Neural progenitor cell (in vitro differentiated cells): ENCODE data around the gene OR6C6. TPM values are rescaled to one million over a fixed set of nuclear protein-coding genes. Genes with fewer than 3 reads are reported as not detected.

Experiments
- DNase-seq: peaks from one replicate; pipeline ENCODE4 v3.0.0-alpha.2; 2016; ENCODE audit warnings: low spot score
- H2AFZ ChIP-seq: fragments of 200-600 bp; sonication (generic); replicated peaks from 2 replicates; pipeline ENCODE4 v1.6.1; 2016; ENCODE audit warnings: antibody characterized with exemption
- H3F3A ChIP-seq: fragments of 200-600 bp; sonication (generic); 2 replicates; pipeline ENCODE4 v1.6.1; 2016; ENCODE audit warnings: antibody characterized with exemption, low read depth
- H3K27ac ChIP-seq: fragments of 200-600 bp; sonication (generic); 2 replicates; pipeline ENCODE4 v1.5.1; 2016; ENCODE audit warnings: mild to moderate bottlenecking
- H3K27me3 ChIP-seq: fragments of 200-600 bp; sonication (generic); 2 replicates; pipeline ENCODE4 v1.6.1; 2016; ENCODE audit warnings: mild to moderate bottlenecking, moderate library complexity
- H3K36me3 ChIP-seq: fragments of 200-600 bp; sonication (generic); 2 replicates; pipeline ENCODE4 v1.5.1; 2016
- H3K4me1 ChIP-seq: fragments of 200-600 bp; sonication (generic); 2 replicates; pipeline ENCODE4 v1.6.1; 2016; ENCODE audit warnings: mixed run types
- H3K4me2 ChIP-seq: fragments of 200-600 bp; sonication (generic); 2 replicates; pipeline ENCODE4 v1.6.1; 2016
- H3K4me3 ChIP-seq: fragments of 200-600 bp; sonication (generic); 2 replicates; pipeline ENCODE4 v1.5.1; 2016
- H3K79me2 ChIP-seq: fragments of 200-600 bp; sonication (generic); 2 replicates; pipeline ENCODE4 v1.6.1; 2016; ENCODE audit warnings: low read depth
- H3K9ac ChIP-seq: fragments of 200-600 bp; sonication (generic); 2 replicates; pipeline ENCODE4 v1.6.1; 2016
- H3K9me3 ChIP-seq: fragments of 200-600 bp; sonication (generic); 2 replicates; pipeline ENCODE4 v1.5.1; 2016; ENCODE audit warnings: low read depth
- H4K20me1 ChIP-seq: fragments of 200-600 bp; sonication (generic); 2 replicates; pipeline ENCODE4 v1.6.1; 2016; ENCODE audit warnings: low read depth
- H3K27ac Mint-ChIP-seq: 3 replicates; pipeline ENCODE4 v1.8.0; 2021; ENCODE audit warnings: mixed read lengths
- H3K27me3 Mint-ChIP-seq: 2 replicates; pipeline ENCODE4 v1.8.0; 2022; ENCODE audit warnings: low read depth, mild to moderate bottlenecking, inconsistent platforms, moderate library complexity, mixed read lengths; ENCODE audit not compliant: insufficient read depth
- H3K36me3 Mint-ChIP-seq: 3 replicates; pipeline ENCODE4 v1.8.0; 2021; ENCODE audit warnings: mixed read lengths
- H3K4me1 Mint-ChIP-seq: 3 replicates; pipeline ENCODE4 v1.8.0; 2021; ENCODE audit warnings: mixed read lengths
- H3K4me3 Mint-ChIP-seq: 3 replicates; pipeline ENCODE4 v1.8.0; 2021; ENCODE audit warnings: mild to moderate bottlenecking, moderate library complexity, mixed read lengths
- H3K9me3 Mint-ChIP-seq: 3 replicates; pipeline ENCODE4 v1.8.0; 2020; ENCODE audit warnings: mixed read lengths
- CTCF ChIP-seq: fragments of 200-600 bp; sonication (generic); IDR thresholded peaks from 2 replicates; pipeline ENCODE4 v1.5.1; 2017; ENCODE audit warnings: antibody characterized with exemption, mild to moderate bottlenecking
- EZH2 ChIP-seq: fragments of 200-600 bp; sonication (generic); IDR thresholded peaks from 2 replicates; pipeline ENCODE4 v1.6.1; 2017; ENCODE audit warnings: antibody characterized with exemption, mild to moderate bottlenecking, moderate library complexity
- EZH2phosphoT487 ChIP-seq: fragments of 200-600 bp; sonication (generic); IDR thresholded peaks from 2 replicates; pipeline ENCODE4 v1.6.1; 2017; ENCODE audit warnings: antibody characterized with exemption
- total RNA-seq: library from RNA; depleted of rRNA; stranded (reverse); fragments of >200 nt; gene quantifications from 2 replicates; pipeline ENCODE4 v1.2.3, GENCODE V29; 2015; ENCODE audit warnings: low replicate concordance

The OR6C6 gene
- total RNA-seq, 1 donor from 2014 or later = not detected

GRCh38 chr12:55314043-55314442 lies 17.7 kb upstream of the OR6C6 start, which contains the start of gene OR6C1:
Gene OR6C1 (plus strand): TSS chr12:55314343. CDS start chr12:55320600, 6,257 bp downstream.
- no peaks in the 10 kb centered on the region for H4K20me1 ChIP-seq
- no peak for DNase-seq
- no peaks in the 10 kb centered on the region for H3F3A ChIP-seq
- TF ChIP-seq EZH2 (no peak), EZH2phosphoT487 (no peak), CTCF (no peak)
- no peaks in the 10 kb centered on the region for H3K27me3 ChIP-seq
- H3K4me3 Mint-ChIP-seq = no peak within 1 kb of the TSS
- no peak within 1 kb of the TSS for H3K27ac Mint-ChIP-seq
- no peak within 1 kb of the TSS for H3K4me2 ChIP-seq
- H3K36me3 ChIP-seq = no peaks in the 10 kb centered on the region
- no peaks in the 10 kb centered on the region for H3K4me1 Mint-ChIP-seq
- no peaks in the 10 kb centered on the region for H3K4me1 ChIP-seq
- no peaks in the 10 kb centered on the region for H3K9me3 ChIP-seq
- H3K27ac ChIP-seq = no peak within 1 kb of the TSS
- H3K4me3 ChIP-seq = no peak within 1 kb of the TSS
- H3K9me3 Mint-ChIP-seq = no peaks in the 10 kb centered on the region
- H3K36me3 Mint-ChIP-seq = no peaks in the 10 kb centered on the region
- no peaks in the 10 kb centered on the region for H3K27me3 Mint-ChIP-seq
- H2AFZ ChIP-seq = no peak within 1 kb of the TSS
- no peak within 1 kb of the TSS for H3K9ac ChIP-seq
- no peaks in the 10 kb centered on the region for H3K79me2 ChIP-seq

- Histone ChIP-seq H2AFZ (no peak overlapping the region), H3K4me2 (no peak overlapping the region), H3K9me3 (no peaks in the 10 kb centered on the region), H3K79me2 (no peaks in the 10 kb centered on the region), H3K27me3 (no peaks in the 10 kb centered on the region), H3F3A (no peaks in the 10 kb centered on the region), H3K4me1 (no peaks in the 10 kb centered on the region), H3K4me3 (no peak overlapping the region), H3K36me3 (no peaks in the 10 kb centered on the region), H3K9ac (no peak overlapping the region), H4K20me1 (no peaks in the 10 kb centered on the region), H3K27ac (no peak overlapping the region)
- H3K36me3 Mint-ChIP-seq = no peaks in the 10 kb centered on the region
- H3K27me3 Mint-ChIP-seq = no peaks in the 10 kb centered on the region
- H3K4me3 Mint-ChIP-seq = no peak overlapping the region
- no peak overlapping the region for H3K27ac Mint-ChIP-seq
- no peak for DNase-seq
- TF ChIP-seq EZH2 = no peak
- no peak for TF ChIP-seq CTCF
- no peak for TF ChIP-seq EZH2phosphoT487
- no peaks in the 10 kb centered on the region for H3K9me3 Mint-ChIP-seq
- no peaks in the 10 kb centered on the region for H3K4me1 Mint-ChIP-seq
Measured at GRCh38 chr12:55289999-55290398, 6.4 kb downstream of the OR6C6 start.

GRCh38 chr12:55280991-55281390 lies 15.4 kb downstream of the OR6C6 start:
- Histone ChIP-seq H3F3A (no peaks in the 10 kb centered on the region), H4K20me1 (no peaks in the 10 kb centered on the region), H3K9ac (no peak overlapping the region), H3K27ac (no peak overlapping the region), H3K9me3 (no peaks in the 10 kb centered on the region), H2AFZ (no peak overlapping the region), H3K4me3 (no peak overlapping the region), H3K27me3 (no peaks in the 10 kb centered on the region), H3K4me1 (no peaks in the 10 kb centered on the region), H3K4me2 (no peak overlapping the region), H3K79me2 (no peaks in the 10 kb centered on the region), H3K36me3 (no peaks in the 10 kb centered on the region)
- no peaks in the 10 kb centered on the region for H3K27me3 Mint-ChIP-seq
- H3K9me3 Mint-ChIP-seq = no peaks in the 10 kb centered on the region
- H3K4me1 Mint-ChIP-seq = no peaks in the 10 kb centered on the region
- no peak overlapping the region for H3K4me3 Mint-ChIP-seq
- H3K27ac Mint-ChIP-seq = no peak overlapping the region
- H3K36me3 Mint-ChIP-seq = no peaks in the 10 kb centered on the region
- TF ChIP-seq EZH2phosphoT487 (no peak), EZH2 (no peak), CTCF (no peak)
- no peak for DNase-seq
